ES-I3 (cell line): ENCODE data around the gene FAM53B.

Source experiments
- H3K36me3 ChIP-seq: 2 replicates; pipeline ENCODE4 v1.6.1; 2013; ENCODE audit warnings: mild to moderate bottlenecking, low read length, control low read depth, moderate library complexity; ENCODE audit not compliant: insufficient read depth
- H3K4me1 ChIP-seq: 2 replicates; pipeline ENCODE4 v1.6.1; 2013; ENCODE audit warnings: mild to moderate bottlenecking, control low read depth, low read length; ENCODE audit not compliant: insufficient read depth
- H3K9ac ChIP-seq: 2 replicates; pipeline ENCODE4 v1.6.1; 2013; ENCODE audit warnings: low read depth, mild to moderate bottlenecking, low read length, moderate library complexity
- H3K9me3 ChIP-seq: 2 replicates; pipeline ENCODE4 v1.6.1; 2013; ENCODE audit warnings: mild to moderate bottlenecking, low read length, moderate library complexity; ENCODE audit not compliant: control insufficient read depth, insufficient read depth

FAM53B gene

GRCh38 chr10:124694481-124695220 lies 49.5 kb downstream of the FAM53B start:
- Histone ChIP-seq H3K4me1 (peaks cover 6% of the 10 kb centered on the region; the same call in 1 of the 2 replicates), H3K9ac (no peak overlapping the region), H3K9me3 (no peaks in the 10 kb centered on the region), H3K36me3 (no peaks in the 10 kb centered on the region)

DNA sequence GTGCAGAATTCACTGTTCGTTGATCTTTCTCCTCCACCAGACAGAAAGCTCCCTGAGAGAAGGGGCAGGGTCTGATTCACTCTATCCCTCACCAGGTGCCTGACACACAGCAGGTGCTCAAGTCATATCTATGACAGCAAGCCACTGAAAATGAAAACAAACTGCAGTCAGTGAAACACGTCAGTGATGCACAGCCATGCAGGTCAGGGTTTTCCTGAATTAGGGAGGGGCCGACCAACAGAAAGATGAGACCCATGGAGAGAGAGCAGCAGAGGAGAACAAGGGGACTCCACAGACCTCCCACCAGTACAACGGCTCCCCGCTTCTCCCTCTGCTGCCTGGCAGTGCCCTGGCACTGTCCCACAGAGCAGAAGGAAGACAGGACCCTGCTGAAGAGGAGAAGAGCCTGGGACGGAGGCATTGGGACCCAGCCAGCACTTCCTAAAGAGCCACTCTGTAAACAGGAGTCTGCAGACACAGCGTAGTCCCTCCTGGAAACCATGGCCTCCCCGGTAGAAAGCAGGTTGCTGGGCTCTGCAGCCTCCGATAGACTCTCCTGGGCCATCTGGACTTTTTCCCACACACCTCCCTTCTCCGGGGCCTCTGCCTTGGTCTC lies 50.3 kb downstream of the FAM53B start:
- H3K36me3 ChIP-seq = no peaks in the 10 kb centered on the region
- H3K4me1 ChIP-seq = peaks cover 6% of the 10 kb centered on the region; the same call in 1 of the 2 replicates
- H3K9me3 ChIP-seq = no peaks in the 10 kb centered on the region
- no peak overlapping the region for H3K9ac ChIP-seq

GRCh38 chr10:124693396-124693795 lies 50.8 kb downstream of the FAM53B start:
- Histone ChIP-seq H3K9ac (no peak overlapping the region), H3K4me1 (peaks cover 5% of the 10 kb centered on the region; the same call in 1 of the 2 replicates)

DNA sequence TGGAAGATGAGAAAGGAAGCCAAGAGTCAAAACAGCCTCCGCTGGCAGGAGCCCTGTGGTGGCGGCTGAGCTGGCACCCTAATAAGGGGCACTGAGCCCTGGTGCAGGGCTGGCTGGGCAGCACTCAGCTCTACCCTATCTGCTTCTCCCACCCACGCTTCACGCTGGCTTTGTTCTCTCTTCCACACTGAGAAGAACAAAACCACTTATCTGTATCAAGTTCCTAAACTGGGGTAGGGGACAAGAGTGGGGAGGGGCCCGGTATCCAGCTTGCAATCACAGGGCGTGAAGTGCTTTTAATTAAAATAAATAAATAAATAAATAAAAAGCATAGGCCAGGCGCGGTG lies 52.1 kb downstream of the FAM53B start:
- Histone ChIP-seq H3K36me3 (no peaks in the 10 kb centered on the region), H3K9me3 (no peaks in the 10 kb centered on the region), H3K4me1 (no peaks in the 10 kb centered on the region), H3K9ac (no peak overlapping the region)

More at GRCh38 chr10:124693396-124693795, 50.8 kb downstream of the FAM53B start:
- Histone ChIP-seq H3K9me3 (no peaks in the 10 kb centered on the region), H3K36me3 (no peaks in the 10 kb centered on the region)

- Histone ChIP-seq H3K36me3 (no peaks in the 10 kb centered on the region), H3K4me1 (no peaks in the 10 kb centered on the region), H3K9ac (no peak overlapping the region), H3K9me3 (no peaks in the 10 kb centered on the region)
Observed at GRCh38 chr10:124691421-124692099, 52.6 kb downstream of the FAM53B start.

DNA sequence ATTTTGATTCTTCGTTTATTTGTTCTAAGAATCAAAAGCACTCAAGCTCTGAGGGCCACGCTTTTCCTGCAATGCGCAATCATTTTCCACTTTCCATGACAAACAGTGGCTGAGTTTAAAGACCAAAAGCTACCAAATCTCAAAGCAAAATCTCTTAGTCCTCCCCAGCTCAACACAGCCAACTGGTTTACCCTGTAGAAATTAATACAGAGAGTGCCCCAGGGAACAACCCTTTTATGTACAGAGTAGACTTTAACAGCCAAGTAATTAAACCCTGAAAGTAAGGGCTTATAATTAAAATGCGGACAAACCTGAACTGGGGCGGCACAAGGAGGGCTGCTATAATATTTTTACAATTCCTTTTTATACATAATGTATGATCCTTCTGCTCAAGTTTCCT lies 53.2 kb downstream of the FAM53B start:
- H3K4me1 ChIP-seq = no peaks in the 10 kb centered on the region
- H3K9ac ChIP-seq = no peak overlapping the region
- H3K36me3 ChIP-seq = no peaks in the 10 kb centered on the region
- H3K9me3 ChIP-seq = no peaks in the 10 kb centered on the region

DNA sequence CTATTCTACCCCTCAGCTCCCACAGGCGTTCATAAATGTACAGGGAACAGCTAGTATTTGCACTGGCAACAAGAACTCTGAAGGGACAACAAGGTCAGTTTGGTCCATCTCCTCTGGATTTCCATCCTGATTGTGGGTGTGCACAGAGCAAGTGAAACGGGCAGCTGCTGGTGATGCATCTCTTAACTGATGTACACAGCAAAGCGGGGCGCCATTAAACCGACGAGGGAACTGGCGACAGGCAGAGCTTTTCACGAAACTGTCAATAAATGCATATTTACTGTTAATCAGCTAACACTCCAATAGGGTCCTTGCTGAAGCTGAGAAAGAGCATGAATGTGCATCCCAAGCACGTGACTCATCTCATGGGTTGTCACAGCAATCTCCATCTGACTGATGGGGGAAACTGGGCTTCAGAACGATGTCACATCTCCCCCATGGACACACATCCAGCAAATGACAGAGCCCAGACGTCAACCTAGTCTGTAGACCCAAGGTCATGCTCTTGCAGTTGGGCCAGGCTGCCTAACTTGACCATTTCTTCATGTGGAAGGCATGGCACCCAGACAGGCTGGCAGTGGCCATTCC lies 54.2 kb downstream of the FAM53B start:
- Histone ChIP-seq H3K9ac (no peak overlapping the region), H3K4me1 (no peaks in the 10 kb centered on the region), H3K36me3 (no peaks in the 10 kb centered on the region), H3K9me3 (no peaks in the 10 kb centered on the region)

GRCh38 chr10:124688889-124689670 lies 55.1 kb downstream of the FAM53B start:
- Histone ChIP-seq H3K9ac (no peak overlapping the region), H3K9me3 (no peaks in the 10 kb centered on the region), H3K36me3 (no peaks in the 10 kb centered on the region), H3K4me1 (no peaks in the 10 kb centered on the region)

- Histone ChIP-seq H3K9ac (no peak overlapping the region), H3K9me3 (no peaks in the 10 kb centered on the region), H3K36me3 (no peaks in the 10 kb centered on the region), H3K4me1 (no peaks in the 10 kb centered on the region)
Observed at GRCh38 chr10:124688386-124688785, 55.8 kb downstream of the FAM53B start.

- Histone ChIP-seq H3K9ac (no peak overlapping the region), H3K4me1 (no peaks in the 10 kb centered on the region), H3K36me3 (no peaks in the 10 kb centered on the region), H3K9me3 (no peaks in the 10 kb centered on the region)
Observed at GRCh38 chr10:124686707-124687376, 57.3 kb downstream of the FAM53B start.

DNA sequence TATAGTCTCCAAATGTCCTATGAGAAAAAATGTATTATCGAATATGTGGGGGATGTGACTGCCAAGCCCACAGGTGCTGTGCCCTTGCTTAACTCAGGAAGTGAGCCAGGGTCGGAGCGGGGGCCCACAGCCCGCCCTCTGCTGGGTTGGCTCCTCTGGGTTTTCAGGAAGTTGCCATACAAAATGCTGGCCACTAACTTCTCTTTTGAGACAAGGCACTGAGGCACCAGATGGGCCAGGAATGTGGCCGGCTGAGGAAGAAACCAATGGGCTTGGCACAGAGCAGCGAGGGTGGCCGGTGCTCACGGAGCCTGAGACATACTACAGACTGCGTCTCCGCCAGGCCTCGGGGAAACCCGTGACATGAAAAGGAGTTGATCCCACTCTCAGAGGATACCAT lies 58.9 kb downstream of the FAM53B start:
- Histone ChIP-seq H3K9me3 (no peaks in the 10 kb centered on the region), H3K36me3 (no peaks in the 10 kb centered on the region; the same call in 1 of the 2 replicates), H3K4me1 (no peaks in the 10 kb centered on the region), H3K9ac (no peak overlapping the region)

GRCh38 chr10:124683814-124684213 lies 60.4 kb downstream of the FAM53B start:
- H3K4me1 ChIP-seq = no peaks in the 10 kb centered on the region
- H3K9me3 ChIP-seq = no peaks in the 10 kb centered on the region
- H3K9ac ChIP-seq = no peak overlapping the region
- no peaks in the 10 kb centered on the region; the same call in 1 of the 2 replicates for H3K36me3 ChIP-seq

DNA sequence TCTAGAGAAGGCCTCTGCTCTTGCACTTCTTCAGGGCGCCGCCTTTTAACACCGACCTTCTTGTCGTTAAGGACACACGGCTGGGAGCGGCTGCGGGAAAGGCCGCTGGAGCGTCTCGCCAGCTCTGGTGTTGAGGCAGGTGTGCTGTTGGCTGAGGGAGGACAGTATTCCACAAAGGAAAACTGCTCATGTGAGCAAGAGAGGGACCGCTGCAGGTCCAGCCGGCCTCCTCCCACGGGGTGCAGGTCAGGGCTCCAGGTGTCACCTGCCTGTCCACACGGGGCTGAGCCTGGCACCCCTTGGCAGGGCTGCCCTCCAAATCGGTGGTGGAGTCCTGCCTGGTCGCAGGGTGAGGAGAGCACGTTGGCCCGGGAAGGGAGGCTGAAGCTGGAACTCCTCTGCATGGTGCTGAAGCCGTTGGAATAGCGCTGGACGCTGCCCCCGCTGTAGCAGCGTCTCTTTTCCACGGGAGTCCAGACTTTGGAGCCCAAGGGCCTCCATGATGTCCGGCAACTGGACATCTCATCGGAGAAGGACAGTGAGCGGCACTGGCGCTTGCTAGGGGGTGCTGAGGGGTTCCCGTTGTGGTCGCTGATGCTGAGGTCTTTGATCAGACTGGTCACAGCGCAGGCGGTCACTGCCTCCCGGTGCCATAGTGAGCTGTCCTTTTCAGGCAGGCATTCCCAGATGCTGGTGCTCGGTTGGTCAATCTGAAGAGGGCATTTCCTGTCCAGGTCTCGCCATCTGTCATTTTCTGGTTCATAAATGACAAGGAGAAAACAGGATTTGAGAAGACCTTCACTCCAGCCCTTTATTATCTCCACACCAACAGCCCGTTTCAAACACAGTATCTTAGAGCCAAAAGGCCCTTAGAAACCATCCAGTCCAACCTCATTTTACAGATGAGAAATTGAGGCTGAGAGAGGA lies 62.3 kb downstream of the FAM53B start:
- Histone ChIP-seq H3K9ac (no peak overlapping the region), H3K36me3 (no peaks in the 10 kb centered on the region; the same call in 1 of the 2 replicates), H3K9me3 (no peaks in the 10 kb centered on the region), H3K4me1 (no peaks in the 10 kb centered on the region)
